Neural crest cell (in vitro differentiated cells): Measurements from ENCODE around the gene OR2V2. TPM values are rescaled to one million over a fixed set of nuclear protein-coding genes. Genes with fewer than 3 reads are reported as not detected.

Source experiments
- DNase-seq: peaks from one replicate; pipeline ENCODE4 v3.0.0; 2021; ENCODE audit warnings: low read depth, mixed read lengths, low spot score
- H3K27ac Mint-ChIP-seq: one replicate; pipeline ENCODE4 v1.8.0; 2021; ENCODE audit warnings: mild to moderate bottlenecking, mixed read lengths; ENCODE audit not compliant: unreplicated experiment
- H3K27me3 Mint-ChIP-seq: 2 replicates; pipeline ENCODE4 v1.8.0; 2021; ENCODE audit warnings: low read depth, mild to moderate bottlenecking, mixed read lengths
- H3K36me3 Mint-ChIP-seq: 2 replicates; pipeline ENCODE4 v1.8.0; 2021; ENCODE audit warnings: low read depth, mild to moderate bottlenecking, mixed read lengths
- H3K4me1 Mint-ChIP-seq: 2 replicates; pipeline ENCODE4 v1.8.0; 2021; ENCODE audit warnings: mixed read lengths
- H3K4me3 Mint-ChIP-seq: one replicate; pipeline ENCODE4 v1.8.0; 2021; ENCODE audit warnings: mild to moderate bottlenecking, mixed read lengths
- H3K9me3 Mint-ChIP-seq: 2 replicates; pipeline ENCODE4 v1.8.0; 2021; ENCODE audit warnings: mixed read lengths
- total RNA-seq: library from RNA; stranded (reverse); gene quantifications from 2 replicates; pipeline ENCODE4 v1.2.1, GENCODE V29; 2021
- TF ChIP-seq, protein P1 (sequence below): fragments of 200-600 bp; sonication (generic); conservative IDR thresholded peaks from 2 replicates; pipeline ENCODE4 v1.5.0; 2021; ENCODE audit warnings: antibody characterized with exemption, mild to moderate bottlenecking

Gene OR2V2
- total RNA-seq, 1 donor from 2014 or later = not detected

DNA sequence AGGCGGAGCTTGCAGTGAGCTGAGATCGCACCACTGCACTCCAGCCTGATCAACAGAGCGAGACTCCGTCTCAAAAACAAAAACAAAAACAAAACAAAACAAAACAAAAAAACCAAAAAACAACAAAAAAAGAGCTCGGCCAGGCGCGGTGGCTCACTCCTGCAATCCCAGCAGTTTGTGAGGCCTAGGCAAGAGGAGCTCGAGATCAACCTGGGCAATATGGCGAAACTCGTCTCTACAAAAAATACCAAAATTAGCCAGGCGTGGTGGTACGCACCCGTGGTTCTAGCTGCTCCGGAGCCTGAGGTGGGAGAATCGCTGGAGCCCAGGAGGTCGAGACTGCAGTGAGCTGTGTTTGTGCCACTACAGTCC lies 37.4 kb downstream of the OR2V2 start:
- peaks cover 18% of the 10 kb centered on the region for H3K36me3 Mint-ChIP-seq
- TF ChIP-seq, protein P1, sequence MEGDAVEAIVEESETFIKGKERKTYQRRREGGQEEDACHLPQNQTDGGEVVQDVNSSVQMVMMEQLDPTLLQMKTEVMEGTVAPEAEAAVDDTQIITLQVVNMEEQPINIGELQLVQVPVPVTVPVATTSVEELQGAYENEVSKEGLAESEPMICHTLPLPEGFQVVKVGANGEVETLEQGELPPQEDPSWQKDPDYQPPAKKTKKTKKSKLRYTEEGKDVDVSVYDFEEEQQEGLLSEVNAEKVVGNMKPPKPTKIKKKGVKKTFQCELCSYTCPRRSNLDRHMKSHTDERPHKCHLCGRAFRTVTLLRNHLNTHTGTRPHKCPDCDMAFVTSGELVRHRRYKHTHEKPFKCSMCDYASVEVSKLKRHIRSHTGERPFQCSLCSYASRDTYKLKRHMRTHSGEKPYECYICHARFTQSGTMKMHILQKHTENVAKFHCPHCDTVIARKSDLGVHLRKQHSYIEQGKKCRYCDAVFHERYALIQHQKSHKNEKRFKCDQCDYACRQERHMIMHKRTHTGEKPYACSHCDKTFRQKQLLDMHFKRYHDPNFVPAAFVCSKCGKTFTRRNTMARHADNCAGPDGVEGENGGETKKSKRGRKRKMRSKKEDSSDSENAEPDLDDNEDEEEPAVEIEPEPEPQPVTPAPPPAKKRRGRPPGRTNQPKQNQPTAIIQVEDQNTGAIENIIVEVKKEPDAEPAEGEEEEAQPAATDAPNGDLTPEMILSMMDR = no peak
- H3K4me3 Mint-ChIP-seq = peak overlapping the region; percentile 97
- H3K27ac Mint-ChIP-seq = peak overlapping the region; percentile 96
- DNase-seq = no peak
- H3K27me3 Mint-ChIP-seq = peaks cover 50% of the 10 kb centered on the region
- peaks cover 5% of the 10 kb centered on the region for H3K9me3 Mint-ChIP-seq
- peaks cover 38% of the 10 kb centered on the region for H3K4me1 Mint-ChIP-seq

DNA sequence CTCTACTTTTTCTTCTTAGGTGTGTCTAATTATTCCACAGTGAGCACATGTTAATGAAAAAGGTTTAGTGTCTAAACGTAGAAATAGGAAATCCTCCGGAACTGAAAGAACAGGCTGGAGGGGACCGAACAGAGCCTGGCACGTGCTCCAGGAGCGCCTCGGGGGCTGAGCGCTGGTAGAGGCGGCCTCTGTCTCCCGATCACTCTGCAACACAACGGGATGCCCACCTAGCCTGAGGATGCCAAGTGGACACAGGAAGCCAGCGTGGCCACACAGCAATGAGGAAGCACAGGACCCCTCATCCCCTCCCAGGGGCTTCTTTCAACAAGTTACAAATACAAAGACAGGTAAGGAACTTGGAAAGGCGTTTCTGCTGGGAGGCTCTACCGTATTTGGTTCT lies 38.2 kb downstream of the OR2V2 start:
- TF ChIP-seq, protein P1 = no peak
- H3K27ac Mint-ChIP-seq = no peak overlapping the region
- H3K4me3 Mint-ChIP-seq = peak overlapping the region; percentile 65
- H3K27me3 Mint-ChIP-seq = peaks cover 49% of the 10 kb centered on the region
- H3K9me3 Mint-ChIP-seq = peaks cover 5% of the 10 kb centered on the region
- DNase-seq = no peak
- H3K36me3 Mint-ChIP-seq = peaks cover 18% of the 10 kb centered on the region
- H3K4me1 Mint-ChIP-seq = peaks cover 38% of the 10 kb centered on the region

DNA sequence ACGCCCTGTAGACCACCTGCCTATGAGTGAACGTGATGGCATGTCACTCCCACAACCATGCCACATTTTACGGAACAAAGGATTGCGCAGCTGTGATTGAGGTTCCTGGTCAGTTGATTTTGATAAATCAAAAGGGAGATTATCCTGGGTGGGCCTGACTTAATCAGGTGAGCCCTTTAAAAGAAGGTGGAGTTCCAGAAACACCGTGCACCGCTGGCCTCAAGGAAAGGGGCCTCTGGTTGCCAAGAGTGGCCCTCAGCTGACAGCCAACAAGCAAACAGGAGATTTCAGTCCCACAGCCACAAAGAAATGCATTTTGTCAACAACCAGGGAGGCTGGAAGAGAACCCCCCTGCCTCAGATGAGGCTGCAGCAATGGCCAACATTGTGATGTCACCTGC lies 38.6 kb downstream of the OR2V2 start:
- H3K27me3 Mint-ChIP-seq = peaks cover 50% of the 10 kb centered on the region
- no peak for DNase-seq
- H3K27ac Mint-ChIP-seq = no peak overlapping the region
- TF ChIP-seq, protein P1 = no peak
- peak overlapping the region; percentile 65 for H3K4me3 Mint-ChIP-seq
- peaks cover 5% of the 10 kb centered on the region for H3K9me3 Mint-ChIP-seq
- H3K4me1 Mint-ChIP-seq = peaks cover 39% of the 10 kb centered on the region
- peaks cover 18% of the 10 kb centered on the region for H3K36me3 Mint-ChIP-seq

DNA sequence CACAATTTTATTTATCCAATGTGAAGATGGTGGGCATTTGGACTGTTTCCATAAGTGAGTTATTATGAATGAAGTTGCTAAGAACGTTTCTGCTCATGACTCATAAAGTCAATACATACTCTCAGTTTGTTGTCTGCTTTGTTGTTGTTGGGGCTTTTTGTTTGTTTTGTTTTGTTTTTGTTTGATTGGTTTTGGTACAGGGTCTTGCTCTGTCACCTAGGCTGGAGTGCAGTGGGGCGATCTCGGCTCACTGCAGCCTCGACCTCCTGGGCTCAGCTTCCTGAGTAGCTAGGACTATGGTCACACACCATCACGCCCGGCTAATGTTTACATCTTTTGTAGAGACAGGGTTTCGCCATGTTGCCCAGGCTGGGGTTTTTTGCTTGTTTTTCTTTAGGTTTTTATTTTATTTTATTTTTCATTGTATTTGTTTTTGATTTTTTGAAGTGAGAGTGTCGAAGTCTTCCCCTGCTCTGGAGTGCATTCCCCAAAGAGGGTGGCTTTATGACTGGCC lies 39.7 kb downstream of the OR2V2 start:
- Mint-ChIP-seq H3K27me3 (peaks cover 52% of the 10 kb centered on the region), H3K36me3 (peaks cover 18% of the 10 kb centered on the region), H3K4me1 (peaks cover 42% of the 10 kb centered on the region), H3K9me3 (peaks cover 5% of the 10 kb centered on the region), H3K4me3 (peak overlapping the region; percentile 99), H3K27ac (no peak overlapping the region)
- no peak for DNase-seq
- TF ChIP-seq, protein P1 = no peak

GRCh38 chr5:181187500-181188213 lies 40.3 kb downstream of the OR2V2 start:
- peak overlapping the region; percentile 94 for H3K27ac Mint-ChIP-seq
- H3K9me3 Mint-ChIP-seq = peaks cover 5% of the 10 kb centered on the region
- peak; percentile 80 for DNase-seq
- peaks cover 18% of the 10 kb centered on the region for H3K36me3 Mint-ChIP-seq
- TF ChIP-seq, protein P1 = peak; percentile 53
- peaks cover 57% of the 10 kb centered on the region for H3K27me3 Mint-ChIP-seq
- H3K4me3 Mint-ChIP-seq = peak overlapping the region; percentile 99
- peaks cover 47% of the 10 kb centered on the region for H3K4me1 Mint-ChIP-seq
